A549 (cell line): ENCODE data around the gene RNPEP. TPM values are rescaled to one million over a fixed set of nuclear protein-coding genes. Genes with fewer than 3 reads are reported as not detected.

Experiments used
- ATAC-seq, 2 experiments: fragments of 200-7000 bp in 1 of 2; fragments of >200 bp in 1 of 2; cut with Nextera tagmentation in 1 of 2; cut with Tn5 transposase in 1 of 2; 3 replicates each; pipeline versions ENCODE4 v1.8.0 to v1.9.1; 2018 to 2020; ENCODE audit warnings: mild to moderate bottlenecking in 1 of 2, moderate library complexity in 1 of 2
- CTCF ChIA-PET: fragments of 300-600 bp; sonication (Branson Sonifier 250); formaldehyde crosslinking; extraction: SDS; loops from one replicate; lab custom pipeline; 2021; ENCODE audit warnings: antibody characterized with exemption, inconsistent platforms; lab: Yijun Ruan, JAX
- POLR2A ChIA-PET: fragments of 350-600 bp; formaldehyde crosslinking; extraction: SDS; loops from one replicate; lab custom pipeline; 2021; ENCODE audit warnings: antibody characterized with exemption, inconsistent platforms; lab: Yijun Ruan, JAX
- DNase-seq, 2 experiments: peaks; one replicate each; pipeline versions ENCODE4 v3.0.0 to v3.0.0-alpha.2; 2011 to 2016; ENCODE audit warnings: low read depth in 1 of 2, low spot score in 1 of 2
- FAIRE-seq: peaks from 2 replicates; lab custom pipeline; 2011; peaks lifted over from hg19 to GRCh38; lab: Jason Lieb, UNC
- H3K27ac ChIP-seq, 2 experiments: fragments of >200 bp; sonication (Bioruptor Twin); formaldehyde crosslinking; 3 replicates each; pipeline ENCODE4 v1.5.1; 2016 to 2017
- H3K4me1 ChIP-seq: fragments of >200 bp; sonication (Bioruptor Twin); formaldehyde crosslinking; 3 replicates; pipeline ENCODE4 v1.6.1; 2016
- H3K4me2 ChIP-seq: fragments of >200 bp; sonication (Bioruptor Twin); formaldehyde crosslinking; 3 replicates; pipeline ENCODE4 v1.6.1; 2016
- H3K4me3 ChIP-seq: fragments of >200 bp; sonication (Bioruptor Twin); formaldehyde crosslinking; 3 replicates; pipeline ENCODE4 v1.5.1; 2016
- H3K9me3 ChIP-seq: fragments of >200 bp; sonication (Bioruptor Twin); formaldehyde crosslinking; 3 replicates; pipeline ENCODE4 v1.6.1; 2016
- CHD4 ChIP-seq: fragments of 200-600 bp; sonication (generic); IDR thresholded peaks from 2 replicates; pipeline ENCODE4 v1.6.1; 2016; ENCODE audit warnings: antibody characterized with exemption, mild to moderate bottlenecking, borderline replicate concordance
- E2F6 ChIP-seq: IDR thresholded peaks from 2 replicates; pipeline ENCODE4 v1.6.1; 2012; ENCODE audit warnings: low read depth, borderline replicate concordance
- EHF ChIP-seq: fragments of 250-450 bp; sonication (Bioruptor Pico); IDR thresholded peaks from 2 replicates; pipeline ENCODE4 v1.5.0; 2020; ENCODE audit warnings: mild to moderate bottlenecking
- ELK1 ChIP-seq: fragments of 150-350 bp; IDR thresholded peaks from 2 replicates; pipeline ENCODE4 v1.6.1; 2014; ENCODE audit warnings: low read depth, mild to moderate bottlenecking, low read length
- EP300 ChIP-seq, 2 experiments: fragments of >200 bp; sonication (Bioruptor Twin); formaldehyde crosslinking; IDR thresholded peaks; 2 replicates in 1 of 2; 3 replicates in 1 of 2; pipeline ENCODE4 v1.6.1; 2016 to 2017
- ESRRA ChIP-seq: fragments of 150-350 bp; IDR thresholded peaks from 2 replicates; pipeline ENCODE4 v1.6.1; 2014; ENCODE audit warnings: mild to moderate bottlenecking, low read length, borderline replicate concordance
- FOSL2 ChIP-seq, 2 experiments: fragments of 450-650 bp in 1 of 2; fragments of >200 bp in 1 of 2; sonication (Bioruptor Twin) in 1 of 2; formaldehyde crosslinking; IDR thresholded peaks; 2 replicates each; pipeline versions ENCODE4 v1.5.0 to v1.6.1; 2016 to 2020; ENCODE audit warnings: mild to moderate bottlenecking in 1 of 2, moderate library complexity in 1 of 2
- FOXS1 ChIP-seq: fragments of 250-450 bp; sonication (Bioruptor Pico); IDR thresholded peaks from 2 replicates; pipeline ENCODE4 v1.5.0; 2020; ENCODE audit warnings: mild to moderate bottlenecking, moderate library complexity
- GATA3 ChIP-seq: IDR thresholded peaks from 2 replicates; pipeline ENCODE4 v1.6.1; 2012; ENCODE audit warnings: borderline replicate concordance
- HOXA7 ChIP-seq: fragments of 250-450 bp; sonication (Bioruptor Pico); IDR thresholded peaks from 2 replicates; pipeline ENCODE4 v1.5.0; 2020; ENCODE audit warnings: mild to moderate bottlenecking, moderate library complexity
- HOXB5 ChIP-seq: fragments of 250-450 bp; sonication (Bioruptor Pico); IDR thresholded peaks from 2 replicates; pipeline ENCODE4 v1.5.0; 2020; ENCODE audit warnings: mild to moderate bottlenecking, moderate library complexity
- JUNB ChIP-seq: fragments of >200 bp; sonication (Bioruptor Twin); formaldehyde crosslinking; IDR thresholded peaks from 2 replicates; pipeline ENCODE4 v1.6.1; 2016
- KDM5A ChIP-seq: fragments of 200-600 bp; sonication (generic); IDR thresholded peaks from 2 replicates; pipeline ENCODE4 v1.6.1; 2016; ENCODE audit warnings: antibody characterized with exemption, mild to moderate bottlenecking
- MAFK ChIP-seq: fragments of 450-650 bp; IDR thresholded peaks from 2 replicates; pipeline ENCODE4 v1.6.1; 2014; ENCODE audit not compliant: partially characterized antibody
- NFE2L2 ChIP-seq: fragments of 150-350 bp; conservative IDR thresholded peaks from 2 replicates; pipeline ENCODE4 v1.6.1; 2014; ENCODE audit warnings: low read length
- PHF8 ChIP-seq: fragments of 200-600 bp; sonication (generic); IDR thresholded peaks from 2 replicates; pipeline ENCODE4 v1.6.1; 2016; ENCODE audit warnings: low read depth, mild to moderate bottlenecking, antibody characterized with exemption, moderate library complexity, borderline replicate concordance
- REST ChIP-seq: fragments of 200-600 bp; sonication (generic); IDR thresholded peaks from 2 replicates; pipeline ENCODE4 v1.6.1; 2016; ENCODE audit warnings: antibody characterized with exemption, mild to moderate bottlenecking, moderate library complexity
- TP53 ChIP-seq: fragments of 250-450 bp; sonication (Bioruptor Pico); IDR thresholded peaks from 2 replicates; pipeline ENCODE4 v1.5.0; 2021; ENCODE audit warnings: mild to moderate bottlenecking, moderate library complexity
- USF2 ChIP-seq: fragments of 450-650 bp; IDR thresholded peaks from 2 replicates; pipeline ENCODE4 v1.6.1; 2014; ENCODE audit warnings: antibody characterized with exemption
- ZFP36 ChIP-seq: fragments of 450-650 bp; IDR thresholded peaks from 2 replicates; pipeline ENCODE4 v1.6.1; 2014; ENCODE audit warnings: borderline replicate concordance; ENCODE audit not compliant: partially characterized antibody
- WGBS: methylation state at CpG from one replicate; pipeline ENCODE4 v1.1.6; 2017; ENCODE audit errors: missing lambda C conversion rate; 5-methylcytosine and 5-hydroxymethylcytosine counted together
- polyA plus RNA-seq, 4 experiments: library from polyadenylated mRNA; depleted of rRNA in 3 of 4; stranded (reverse); fragments of >200 nt; fragmentation: RNase III in 1 of 4; extraction: RNeasy Plus Mini Kit Qiagen cat#74134 plus additional on column Dnase treatment in 1 of 4; gene quantifications; 2 replicates in 3 of 4; 3 replicates in 1 of 4; pipeline ENCODE4 v1.2.3, GENCODE V29; 2011 to 2017

RNPEP gene
- polyA plus RNA-seq, 2 of the 4 experiments (the other 2 are of a cell fraction), result 71.1 to 87.6 TPM

- no peak overlapping the region for H3K4me2 ChIP-seq
- CTCF ChIA-PET, result interaction anchor here (1.0 to 3.7 kb wide), 3 partner anchors 14 to 42 kb away, joined by 3 to 19 read pairs (median 4); no protein-coding TSS in a partner anchor
- TF ChIP-seq KDM5A (no peak), ZFP36 (no peak), HOXA7 (CRISPR knock-in tag) (no peak), ESRRA (no peak), E2F6 (no peak)
- FAIRE-seq (no peak), DNase-seq (no peak), ATAC-seq (no peak; a peak in 1 of 6 replicates)
- H3K9me3 ChIP-seq, result no peaks in the 10 kb centered on the region
- POLR2A ChIA-PET, result no interaction called here
- 70% methylated on average over 5 of the region's 5 CpGs for WGBS
- H3K4me1 ChIP-seq, result peaks cover 4% of the 10 kb centered on the region; the same call in 1 of the 3 replicates
- H3K4me3 ChIP-seq, result no peak overlapping the region
- no peak overlapping the region for H3K27ac ChIP-seq
Measured at GRCh38 chr1:201937624-201938213, 44.7 kb upstream of the RNPEP start.

GRCh38 chr1:201938440-201939035 is 43.9 kb upstream of the RNPEP start:
- CTCF ChIA-PET, result interaction anchor here (0.5 to 3.7 kb wide), 3 partner anchors 16 to 55 kb away, joined by 3 to 19 read pairs (median 6); no protein-coding TSS in a partner anchor
- POLR2A ChIA-PET, result no interaction called here
- Histone ChIP-seq H3K4me3 (no peak overlapping the region), H3K27ac (no peak overlapping the region)
- no peak for TF ChIP-seq MAFK
- TF ChIP-seq USF2, result no peak
- no peak for TF ChIP-seq NFE2L2
- TF ChIP-seq E2F6, result no peak
- no peak for TF ChIP-seq PHF8
- no peak for TF ChIP-seq REST
- TF ChIP-seq CHD4, result no peak
- no peak for TF ChIP-seq JUNB
- no peak for TF ChIP-seq HOXB5 (CRISPR knock-in tag)
- no peak for TF ChIP-seq EP300 (IDR thresholded peaks at IDR 0.05)
- TF ChIP-seq ELK1, result no peak
- TF ChIP-seq TP53 (CRISPR knock-in tag), result no peak
- TF ChIP-seq EHF (CRISPR knock-in tag), result no peak
- no peak for TF ChIP-seq FOXS1 (CRISPR knock-in tag)
- TF ChIP-seq FOSL2 (IDR thresholded peaks at IDR 0.05), result no peak
- no peak for TF ChIP-seq FOSL2 (CRISPR knock-in tag; IDR thresholded peaks at IDR 0.05)
- TF ChIP-seq GATA3, result no peak
- TF ChIP-seq, all 56 proteins: peak for 0
- H3K9me3 ChIP-seq, result no peaks in the 10 kb centered on the region
- DNase-seq (no peak), FAIRE-seq (no peak), ATAC-seq (no peak; a peak in 1 of 6 replicates)
- peaks cover 4% of the 10 kb centered on the region; the same call in 1 of the 3 replicates for H3K4me1 ChIP-seq
- H3K4me2 ChIP-seq, result no peak overlapping the region
- WGBS, result 82% methylated on average over 4 of the region's 4 CpGs
